ENCODE results near the gene SNTG2.

DNA sequence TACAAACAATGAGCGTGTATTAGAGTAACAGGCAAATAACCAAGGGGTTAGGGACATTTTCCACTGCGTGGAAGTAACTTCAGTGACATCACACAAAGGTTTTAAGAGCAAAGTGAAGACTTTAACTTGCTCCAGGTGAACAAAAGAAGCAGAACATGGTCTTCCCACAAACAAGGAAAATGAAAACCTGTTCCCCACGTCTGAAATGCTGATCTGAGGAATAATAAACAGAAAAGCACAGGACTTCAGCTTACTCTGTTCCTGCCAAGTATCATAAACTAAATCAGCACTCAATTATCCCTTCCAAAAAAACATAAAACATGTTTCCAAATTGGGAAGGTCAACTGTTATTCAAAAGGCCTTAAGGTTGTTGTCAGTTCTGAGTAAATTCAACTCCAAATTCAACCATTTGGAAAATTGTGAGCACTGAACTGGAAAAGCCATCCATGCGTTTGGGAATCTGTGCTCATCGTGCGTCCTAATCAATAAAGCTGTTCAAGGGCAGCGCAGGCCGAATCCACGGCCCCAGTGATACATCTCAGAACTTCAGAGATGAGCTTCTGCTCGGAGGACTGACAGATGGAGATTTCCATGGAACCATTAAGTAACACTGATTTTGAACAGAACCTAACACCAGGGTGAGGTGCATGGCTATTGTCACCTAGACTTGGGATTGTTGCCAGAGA lies 7.7 kb upstream of the SNTG2 start:
- no peak for TF ChIP-seq GATA1 (IDR thresholded peaks at IDR 0.05; ENCODE audit: low read depth, low read length)
- no peak for TF ChIP-seq POLR2A (IDR thresholded peaks at IDR 0.05; ENCODE audit: low read length)

Data from erythroblast (primary cell).